Uterus (tissue), 4 donors: ENCODE data around the gene THAP9. TPM values are rescaled to one million over a fixed set of nuclear protein-coding genes. Genes with fewer than 3 reads are reported as not detected.

Source experiments
- DNase-seq, 2 donors: peaks; one replicate each; pipeline ENCODE4 v3.0.0-alpha.2; 2019 to 2020
- H3K27ac ChIP-seq, 2 donors: fragments of 200-600 bp; sonication (generic); 1 replicate in 1 of 2; 2 replicates in 1 of 2; pipeline ENCODE4 v1.5.1; 2016 to 2018
- H3K27me3 ChIP-seq, 2 donors: fragments of 200-600 bp; sonication (generic); one replicate each; pipeline ENCODE4 v1.5.1; 2018 to 2019; ENCODE audit warnings: control low read depth in 1 of 2
- H3K36me3 ChIP-seq, 2 donors: fragments of 200-600 bp; sonication (generic); one replicate each; pipeline ENCODE4 v1.5.1; 2019; ENCODE audit warnings: control low read depth in 1 of 2
- H3K4me1 ChIP-seq, 2 donors: fragments of 200-600 bp; sonication (generic); one replicate each; pipeline ENCODE4 v1.5.1; 2018 to 2019; ENCODE audit warnings: control low read depth in 1 of 2
- H3K4me3 ChIP-seq, 2 donors: fragments of 200-600 bp; sonication (generic); 1 replicate in 1 of 2; 2 replicates in 1 of 2; pipeline ENCODE4 v1.5.1; 2018 to 2019; ENCODE audit warnings: mild to moderate bottlenecking in 1 of 2
- H3K9me3 ChIP-seq, 2 donors: fragments of 200-600 bp; sonication (generic); one replicate each; pipeline ENCODE4 v1.5.1; 2019; ENCODE audit warnings: control low read depth in 1 of 2
- POLR2A ChIP-seq, 2 donors: fragments of 450-650 bp; IDR thresholded peaks; one replicate each; pipeline ENCODE4 v1.6.1; 2016; ENCODE audit warnings: antibody characterized with exemption in 2 of 2, mild to moderate bottlenecking in 1 of 2, moderate library complexity in 1 of 2
- intact Hi-C: fragments of 100-400 bp; cut with DNase I; formaldehyde crosslinking; loops from one replicate; pipeline ENCODE4 v1.15.1; 2023; ENCODE audit warnings: low total_unique reads
- small RNA-seq: library from RNA; depleted of rRNA; stranded (forward); fragments of <200 nt; gene quantifications from one replicate; pipeline ENCODE3, GENCODE V24; 2016
- total RNA-seq, 4 donors: library from RNA; depleted of rRNA in 3 of 4; stranded (reverse); fragments of >200 nt in 3 of 4; gene quantifications; one replicate each; pipeline versions ENCODE4 v1.1.0 to v1.2.4, GENCODE V29; 2014 to 2023
- TF ChIP-seq, protein P1 (sequence below), 4 experiments: fragments of 200-600 bp in 2 of 4; fragments of 450-650 bp in 2 of 4; sonication (generic) in 2 of 4; IDR thresholded peaks; one replicate each; pipeline ENCODE4 v1.5.1; 2016 to 2019; ENCODE audit warnings: antibody characterized with exemption in 4 of 4, mild to moderate bottlenecking in 2 of 4, moderate library complexity in 1 of 4
- donor health status: DM: yes; HTN: yes; CAD: no.

Gene THAP9
- total RNA-seq, 4 donors from 2014 or later: 2.3 to 26.9 (median 6.5) TPM

DNA sequence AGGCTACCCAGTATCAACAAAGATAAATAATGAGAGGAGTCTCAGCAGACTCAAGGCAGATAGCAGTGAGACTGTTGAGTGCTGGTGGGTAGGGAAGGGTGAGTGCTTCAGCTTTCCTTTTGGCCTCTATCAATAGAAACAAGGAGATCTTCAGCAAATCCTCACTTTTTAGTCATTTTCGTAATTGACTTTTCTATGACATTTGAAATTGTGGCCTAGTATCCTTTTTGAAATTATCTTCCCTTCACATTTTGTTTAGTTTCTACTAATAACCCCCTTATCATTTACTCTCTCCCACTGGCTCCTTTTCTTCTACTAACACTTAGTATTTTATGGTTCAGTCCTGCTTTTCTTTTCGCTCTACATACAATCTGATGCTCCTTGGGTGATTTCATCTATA is 65.2 kb downstream of the THAP9 start:
- no peak for DNase-seq
- no peak overlapping the region for H3K27ac ChIP-seq
- no peaks in the 10 kb centered on the region for H3K36me3 ChIP-seq

DNA sequence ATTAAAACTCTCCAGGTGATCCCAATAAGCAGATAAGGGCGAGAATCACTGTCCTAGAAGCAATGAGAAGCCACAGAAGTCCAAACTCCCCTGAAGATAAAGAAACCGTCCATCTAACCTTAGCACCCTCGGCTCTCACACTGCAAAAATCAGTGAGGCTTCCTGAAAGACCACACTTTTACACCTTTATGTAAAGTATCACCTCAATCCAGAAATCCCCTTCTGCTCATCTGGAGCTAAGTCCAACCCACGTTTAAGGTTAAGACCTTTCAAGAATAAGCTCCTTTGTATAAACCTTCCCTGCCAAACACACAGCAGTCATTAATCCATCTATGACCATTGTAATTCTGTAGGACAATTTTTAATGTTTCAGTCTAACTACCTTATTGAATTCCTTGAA is 68.4 kb downstream of the THAP9 start:
- H3K27me3 ChIP-seq: no peaks in the 10 kb centered on the region
- H3K4me1 ChIP-seq: no peaks in the 10 kb centered on the region
- H3K27ac ChIP-seq: no peak overlapping the region
- TF ChIP-seq, protein P1, sequence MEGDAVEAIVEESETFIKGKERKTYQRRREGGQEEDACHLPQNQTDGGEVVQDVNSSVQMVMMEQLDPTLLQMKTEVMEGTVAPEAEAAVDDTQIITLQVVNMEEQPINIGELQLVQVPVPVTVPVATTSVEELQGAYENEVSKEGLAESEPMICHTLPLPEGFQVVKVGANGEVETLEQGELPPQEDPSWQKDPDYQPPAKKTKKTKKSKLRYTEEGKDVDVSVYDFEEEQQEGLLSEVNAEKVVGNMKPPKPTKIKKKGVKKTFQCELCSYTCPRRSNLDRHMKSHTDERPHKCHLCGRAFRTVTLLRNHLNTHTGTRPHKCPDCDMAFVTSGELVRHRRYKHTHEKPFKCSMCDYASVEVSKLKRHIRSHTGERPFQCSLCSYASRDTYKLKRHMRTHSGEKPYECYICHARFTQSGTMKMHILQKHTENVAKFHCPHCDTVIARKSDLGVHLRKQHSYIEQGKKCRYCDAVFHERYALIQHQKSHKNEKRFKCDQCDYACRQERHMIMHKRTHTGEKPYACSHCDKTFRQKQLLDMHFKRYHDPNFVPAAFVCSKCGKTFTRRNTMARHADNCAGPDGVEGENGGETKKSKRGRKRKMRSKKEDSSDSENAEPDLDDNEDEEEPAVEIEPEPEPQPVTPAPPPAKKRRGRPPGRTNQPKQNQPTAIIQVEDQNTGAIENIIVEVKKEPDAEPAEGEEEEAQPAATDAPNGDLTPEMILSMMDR (IDR thresholded peaks at IDR 0.05): no peak
- TF ChIP-seq POLR2A (IDR thresholded peaks at IDR 0.05): no peak
- DNase-seq: no peak
- H3K4me3 ChIP-seq: no peak overlapping the region
- no peaks in the 10 kb centered on the region for H3K36me3 ChIP-seq
- intact Hi-C loops: no loop called here
- no peaks in the 10 kb centered on the region for H3K9me3 ChIP-seq

More for the DNA sequence above, 65.2 kb downstream of the THAP9 start:
- no peak for TF ChIP-seq POLR2A (IDR thresholded peaks at IDR 0.05)
- TF ChIP-seq, protein P1 (IDR thresholded peaks at IDR 0.05): no peak
- Histone ChIP-seq H3K4me1 (no peaks in the 10 kb centered on the region), H3K9me3 (no peaks in the 10 kb centered on the region), H3K27me3 (no peaks in the 10 kb centered on the region), H3K4me3 (no peak overlapping the region)
- intact Hi-C loops: no loop called here

DNA sequence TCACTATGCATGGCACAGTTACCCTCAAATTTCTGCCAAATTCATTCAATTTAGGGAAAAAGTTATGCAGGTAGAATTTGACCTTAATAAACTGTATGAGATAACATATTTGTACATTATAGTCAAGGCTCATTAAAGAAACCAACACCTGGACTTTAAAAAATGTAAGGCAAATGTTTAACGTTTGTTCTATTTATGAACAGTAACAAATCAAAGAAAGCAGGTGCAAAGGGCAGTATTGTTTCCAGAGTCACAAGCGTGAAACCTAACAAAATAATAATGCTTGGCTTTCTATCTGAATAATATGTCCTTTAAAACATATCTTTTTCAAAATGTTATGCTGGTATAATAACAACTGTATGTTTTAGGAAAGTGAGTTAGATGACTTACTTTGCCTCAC is 68.9 kb downstream of the THAP9 start:
- Histone ChIP-seq H3K4me1 (no peaks in the 10 kb centered on the region), H3K36me3 (no peaks in the 10 kb centered on the region), H3K27ac (no peak overlapping the region), H3K4me3 (no peak overlapping the region), H3K9me3 (no peaks in the 10 kb centered on the region), H3K27me3 (no peaks in the 10 kb centered on the region)
- intact Hi-C loops: no loop called here
- DNase-seq: no peak
- TF ChIP-seq, protein P1 (IDR thresholded peaks at IDR 0.05): no peak

Small RNA genes lying within 50 kb of the gene (small RNA-seq; reads per million reads assigned to genes)
- not detected for gene RF00019

Other genes with a start within 250 kb of the THAP9 start
- 10 to 100 TPM in 2 of 4 donors, 1 to 10 TPM in 2; 4.1 to 30.3 (median 7.8) TPM for gene SCD5, start 101.9 kb upstream of the THAP9 start, total RNA-seq
- 100 to 1,000 TPM; 117 to 458 (median 253) TPM for gene SEC31A, start 9.6 kb upstream of the THAP9 start, total RNA-seq
- 10 to 100 TPM in 3 of 4 donors, 1 to 10 TPM in 1; 3.3 to 47.6 (median 20.2) TPM for gene LIN54, start 110.1 kb downstream of the THAP9 start, total RNA-seq
- gene COPS4, start 134.4 kb downstream of the THAP9 start, total RNA-seq: 100 to 1,000 TPM in 1 of 4 donors, 10 to 100 TPM in 3; 21.3 to 113 (median 73.3) TPM
- 1 to 10 TPM in 2 of 4 donors, under 1 TPM in 1, not detected in 1; 0.51 to 6.3 (median 2.6) TPM for gene PLAC8, start 214.0 kb downstream of the THAP9 start, total RNA-seq